Ammon's horn (tissue), 1 donor: ENCODE data around the gene SCLY.

ENCODE experiments used
- DNase-seq: peaks from one replicate; pipeline ENCODE4 v3.0.0-alpha.2; 2016; ENCODE audit warnings: low spot score

SCLY gene

DNA sequence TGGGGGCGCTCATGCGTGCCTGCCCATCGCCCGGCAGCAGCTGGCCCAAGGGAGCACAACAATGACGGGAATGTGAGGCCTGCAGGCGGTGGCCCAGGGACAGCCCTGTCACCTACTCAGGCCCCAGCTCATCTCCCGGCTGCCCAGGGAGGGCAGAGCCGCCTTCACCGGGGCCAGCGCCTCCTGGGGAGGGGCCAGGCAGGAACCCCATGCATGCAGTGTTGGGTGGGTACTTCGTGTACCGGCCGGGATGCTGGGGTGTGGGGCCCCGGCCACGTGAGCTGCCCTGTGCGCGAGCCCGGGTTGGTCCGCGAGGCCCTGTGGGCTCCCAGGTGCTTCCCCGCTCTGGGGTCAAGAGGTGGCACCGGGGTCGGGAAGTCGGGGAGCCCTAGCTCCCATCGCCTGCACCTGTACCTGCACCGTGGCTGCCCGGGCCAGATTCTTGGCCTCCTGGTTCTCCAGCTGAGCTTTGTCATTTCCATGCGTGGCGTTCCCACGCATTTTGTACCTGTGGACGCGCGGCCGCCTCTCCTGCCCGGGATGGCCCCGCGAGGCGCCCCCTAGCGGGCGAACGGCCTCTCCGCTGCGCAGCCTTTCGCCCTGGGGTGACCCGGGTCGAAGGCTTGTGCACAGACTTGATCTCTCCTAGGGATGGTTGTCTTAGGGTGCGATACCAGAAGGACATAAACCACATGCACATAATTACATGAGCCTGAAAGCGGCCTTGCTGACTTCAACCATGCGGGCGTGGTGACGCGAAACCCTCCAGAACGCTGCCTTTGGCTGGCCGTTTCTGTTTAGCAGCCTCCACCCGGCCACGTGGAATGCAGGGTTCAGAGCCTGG lies 78.6 kb downstream of the SCLY start:
- DNase-seq = no peak

DNA sequence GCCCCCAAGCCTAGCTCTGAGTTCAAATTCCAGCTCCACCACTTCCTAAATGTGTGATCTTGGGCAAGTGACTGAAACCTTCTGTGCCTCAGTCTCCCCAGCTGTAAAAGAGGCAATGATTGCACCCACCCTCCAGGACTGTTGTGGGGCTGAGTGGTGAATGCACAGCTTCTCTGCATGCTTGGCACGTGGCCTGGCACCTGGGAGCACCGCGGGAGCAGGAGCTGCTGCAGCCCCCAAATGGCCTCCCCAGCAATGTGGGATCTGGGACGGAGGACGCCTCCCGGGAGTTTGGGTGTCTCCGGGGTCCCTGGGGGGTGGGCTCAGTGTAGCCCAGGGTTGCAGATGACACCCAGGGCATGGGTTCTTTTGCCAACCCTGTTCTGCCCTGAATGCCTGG lies 79.2 kb downstream of the SCLY start:
- no peak for DNase-seq

DNA sequence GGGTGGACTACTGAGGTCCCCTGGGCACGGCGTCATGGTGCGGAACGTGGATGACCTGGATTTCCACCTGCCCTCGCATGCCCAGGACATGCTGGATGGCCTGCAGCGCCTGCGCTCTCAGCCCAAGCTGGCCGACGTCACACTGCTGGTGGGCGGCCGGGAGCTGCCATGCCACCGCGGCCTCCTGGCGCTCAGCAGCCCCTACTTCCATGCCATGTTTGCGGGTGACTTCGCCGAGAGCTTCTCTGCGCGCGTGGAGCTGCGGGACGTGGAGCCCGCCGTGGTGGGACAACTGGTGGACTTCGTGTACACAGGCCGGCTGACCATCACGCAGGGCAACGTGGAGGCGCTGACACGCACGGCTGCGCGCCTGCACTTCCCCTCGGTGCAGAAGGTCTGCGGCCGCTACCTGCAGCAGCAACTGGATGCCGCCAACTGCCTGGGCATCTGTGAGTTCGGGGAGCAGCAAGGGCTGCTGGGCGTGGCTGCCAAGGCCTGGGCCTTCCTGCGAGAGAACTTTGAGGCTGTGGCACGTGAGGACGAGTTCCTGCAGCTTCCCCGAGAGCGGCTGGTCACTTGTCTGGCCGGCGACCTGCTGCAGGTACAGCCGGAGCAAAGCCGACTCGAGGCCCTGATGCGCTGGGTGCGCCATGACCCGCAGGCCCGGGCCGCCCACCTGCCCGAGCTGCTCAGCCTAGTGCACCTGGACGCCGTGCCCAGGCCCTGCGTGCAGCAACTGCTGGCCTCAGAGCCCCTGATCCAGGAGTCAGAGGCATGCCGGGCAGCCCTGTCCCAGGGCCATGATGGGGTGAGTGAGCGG lies 80.1 kb downstream of the SCLY start:
- no peak for DNase-seq

DNA sequence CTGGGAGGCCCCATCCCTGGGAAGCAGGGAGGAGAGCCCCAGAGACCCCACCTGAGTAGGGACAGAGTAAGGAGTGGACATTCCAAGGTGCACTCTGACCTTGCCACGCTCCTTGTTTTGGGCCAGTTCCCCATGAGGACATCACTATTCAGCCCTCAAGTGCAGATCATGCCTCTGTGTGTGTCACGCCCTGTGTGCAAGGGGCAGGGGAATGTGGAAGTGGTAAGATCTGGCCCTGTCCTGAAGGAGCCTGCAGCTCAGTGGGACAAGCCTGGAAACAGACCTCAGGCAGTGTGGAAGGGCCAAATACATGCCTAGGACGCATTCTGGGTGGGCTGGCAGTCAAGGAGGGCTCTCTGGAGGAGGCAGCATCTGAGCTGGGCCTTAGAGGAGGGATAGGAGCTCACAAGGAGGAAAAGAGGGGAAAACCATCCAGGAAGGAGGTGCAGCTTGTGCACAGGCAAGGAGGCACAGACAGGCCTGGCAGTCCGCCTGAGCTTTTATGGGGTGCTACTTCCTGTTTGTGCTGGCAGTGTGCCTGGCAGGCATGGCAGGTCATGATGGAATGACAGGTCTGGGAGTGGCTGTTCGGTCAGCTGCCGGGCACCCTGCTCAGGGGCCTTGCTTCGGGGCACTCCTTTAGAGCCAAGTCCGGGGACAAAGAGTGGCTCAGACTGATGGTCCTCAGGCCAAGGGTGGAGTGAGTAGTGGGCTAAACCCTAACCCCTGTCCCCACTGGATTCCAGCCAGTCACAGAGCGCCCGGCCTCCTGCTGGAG lies 80.9 kb downstream of the SCLY start:
- DNase-seq = no peak

DNA sequence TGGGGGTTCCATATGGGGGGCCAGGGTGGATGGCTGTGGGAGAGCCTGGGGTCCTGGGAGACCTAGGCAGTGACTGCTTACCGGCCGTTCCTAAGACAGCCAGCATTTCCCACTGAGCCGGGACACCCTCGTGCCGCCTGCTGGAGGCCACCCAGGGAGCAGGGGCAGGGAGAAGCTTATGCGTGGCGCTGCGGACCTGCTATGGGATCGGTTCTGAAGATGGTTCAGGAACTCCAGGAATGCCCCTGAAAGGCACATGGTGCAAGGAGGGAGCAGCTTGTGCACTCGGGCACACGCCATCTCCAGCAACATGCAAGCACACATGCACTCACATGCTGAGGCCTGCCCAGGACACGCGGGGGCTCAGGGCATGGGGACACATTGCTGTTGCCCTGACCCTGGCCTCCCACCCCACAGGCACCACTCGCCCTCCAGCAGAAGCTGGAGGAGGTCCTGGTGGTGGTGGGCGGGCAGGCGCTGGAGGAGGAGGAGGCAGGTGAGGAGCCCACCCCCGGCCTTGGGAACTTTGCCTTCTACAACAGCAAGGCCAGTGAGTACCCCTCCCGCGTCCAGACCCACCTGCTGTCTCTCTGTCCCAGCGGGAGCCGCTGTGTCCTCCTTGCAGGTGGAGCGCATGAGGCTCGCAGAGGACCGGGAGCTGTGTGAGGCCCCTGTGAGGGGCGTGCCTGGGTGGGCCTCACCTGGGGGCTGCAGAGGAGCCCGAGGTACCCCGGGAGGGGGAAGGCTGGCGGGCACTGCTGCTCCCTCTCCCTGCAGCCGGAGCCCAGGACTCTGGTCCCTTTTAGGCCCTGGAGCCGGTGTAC lies 81.8 kb downstream of the SCLY start:
- DNase-seq = no peak

DNA sequence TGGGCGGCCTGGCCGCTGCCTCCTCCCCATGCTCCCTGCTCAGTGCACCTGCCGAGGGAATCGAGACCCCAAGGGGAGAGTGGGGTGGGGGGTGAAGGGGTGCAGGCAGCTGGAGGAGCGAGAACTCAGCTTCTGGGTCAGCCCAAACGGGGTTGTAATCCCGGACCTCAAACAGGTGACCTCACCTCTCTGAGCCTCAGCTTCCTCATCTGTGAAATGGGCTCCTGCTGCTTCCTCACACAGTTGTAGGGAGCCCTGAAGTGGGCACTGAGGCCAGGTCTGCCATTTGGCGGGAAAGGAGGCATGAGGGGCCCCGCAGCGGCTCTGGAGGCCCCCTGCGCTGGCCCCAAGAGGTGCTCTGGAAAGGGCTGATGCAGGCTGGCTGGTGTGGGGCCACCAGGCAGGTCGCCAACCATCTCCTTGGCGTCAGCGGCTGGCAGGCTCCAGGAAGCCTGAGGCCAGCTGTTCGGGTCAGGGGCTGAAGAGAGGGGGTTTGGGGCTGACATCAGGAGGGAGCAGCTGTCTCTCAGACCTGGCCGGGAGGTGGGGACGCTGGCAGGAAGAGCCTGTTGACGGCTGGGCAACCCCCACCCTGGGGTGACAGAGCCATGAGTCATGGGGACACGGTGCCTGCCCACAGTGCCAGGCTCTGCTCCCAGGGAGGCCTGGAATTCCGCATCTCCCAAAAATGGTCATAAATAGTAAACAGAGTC lies 82.6 kb downstream of the SCLY start:
- DNase-seq = no peak

DNA sequence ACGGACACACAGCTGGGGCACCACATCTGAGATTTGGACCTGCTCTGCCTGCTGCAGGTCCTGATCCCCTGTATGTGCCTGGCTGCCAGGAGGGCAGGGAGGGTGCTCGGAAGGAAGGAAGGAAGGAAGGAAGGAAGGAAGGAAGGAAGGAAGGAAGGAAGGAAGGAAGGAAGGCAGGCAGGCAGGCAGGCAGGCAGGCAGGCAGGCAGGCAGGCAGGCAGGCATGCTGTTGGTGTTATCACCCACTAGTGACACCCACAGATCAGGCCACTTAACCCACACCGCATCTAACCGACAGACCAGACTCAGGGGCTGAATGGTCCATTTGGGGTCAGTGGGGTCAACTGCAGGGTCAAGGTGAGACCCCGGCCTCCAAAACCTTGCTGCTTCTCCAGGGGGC lies 83.5 kb downstream of the SCLY start:
- DNase-seq = no peak

DNA sequence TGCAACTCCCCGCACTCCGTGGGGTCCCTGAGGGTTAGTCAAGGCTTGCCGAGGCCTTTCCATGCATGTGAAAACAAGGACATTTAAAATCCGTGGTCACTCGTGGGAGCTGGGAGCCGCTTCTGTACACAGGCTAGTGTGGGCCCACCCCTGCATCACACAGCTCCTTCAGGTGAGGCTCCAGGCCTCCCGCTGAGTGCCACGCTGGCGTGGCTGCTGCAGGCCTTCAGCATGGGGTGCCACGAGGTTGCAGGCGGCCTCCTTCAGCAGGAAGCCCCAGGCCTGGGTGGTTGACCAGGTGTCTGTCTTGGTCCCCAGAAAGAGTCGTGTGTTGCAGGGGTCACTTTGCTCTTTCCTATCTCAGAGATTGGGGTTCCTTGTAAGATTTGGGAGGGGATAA lies 84.2 kb downstream of the SCLY start:
- DNase-seq = no peak

DNA sequence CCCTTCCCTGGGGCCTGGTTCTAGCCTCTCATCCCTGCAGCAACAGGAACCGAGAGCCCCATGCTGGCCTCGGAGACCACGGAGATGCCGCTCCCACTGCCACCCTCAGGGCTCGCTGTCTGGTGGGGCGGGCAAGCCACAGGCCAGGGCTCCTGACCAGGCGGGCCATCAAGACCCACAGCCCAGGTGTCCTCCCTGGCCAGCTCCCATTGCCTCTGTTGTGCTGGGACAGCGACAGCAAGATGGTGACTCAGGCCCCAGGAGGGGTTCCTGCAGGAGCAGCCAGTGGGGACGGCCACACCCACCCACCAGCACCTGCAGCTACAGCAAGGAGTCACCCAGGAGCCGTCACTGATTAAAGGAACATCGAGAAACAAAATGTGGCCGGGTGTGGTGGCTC lies 85.0 kb downstream of the SCLY start:
- no peak for DNase-seq

DNA sequence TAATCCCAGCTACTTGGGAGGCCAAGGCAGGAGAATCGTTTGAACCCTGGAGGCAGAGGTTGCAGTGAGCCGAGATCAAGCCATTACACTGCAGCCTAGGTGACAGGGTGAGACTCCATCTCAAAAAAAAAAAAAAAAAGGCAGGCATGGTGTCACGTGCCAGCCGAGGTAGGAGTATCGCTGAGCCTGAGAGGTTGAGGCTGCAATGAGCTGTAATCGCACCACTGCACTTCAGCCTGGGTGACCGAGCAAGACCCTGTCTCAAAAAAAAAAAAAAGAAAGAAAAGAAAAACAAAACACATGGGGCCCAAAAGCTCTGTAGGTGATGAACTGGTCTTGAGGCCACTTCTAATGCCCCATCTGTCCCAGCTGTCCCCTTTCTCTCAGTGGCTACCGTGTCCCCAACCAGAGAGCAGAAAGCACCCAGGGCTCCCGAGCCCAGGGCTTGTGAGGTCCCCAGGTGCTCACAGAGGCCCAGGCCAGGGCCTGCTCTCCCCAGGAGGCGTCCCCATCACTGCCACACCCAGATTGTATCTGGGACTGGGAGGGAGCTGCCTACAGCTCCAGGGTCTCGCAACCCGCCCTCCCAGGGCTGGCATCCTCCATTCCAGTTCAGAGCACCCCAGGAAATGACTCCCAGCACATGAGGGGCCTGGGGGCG lies 86.2 kb downstream of the SCLY start:
- no peak for DNase-seq

DNA sequence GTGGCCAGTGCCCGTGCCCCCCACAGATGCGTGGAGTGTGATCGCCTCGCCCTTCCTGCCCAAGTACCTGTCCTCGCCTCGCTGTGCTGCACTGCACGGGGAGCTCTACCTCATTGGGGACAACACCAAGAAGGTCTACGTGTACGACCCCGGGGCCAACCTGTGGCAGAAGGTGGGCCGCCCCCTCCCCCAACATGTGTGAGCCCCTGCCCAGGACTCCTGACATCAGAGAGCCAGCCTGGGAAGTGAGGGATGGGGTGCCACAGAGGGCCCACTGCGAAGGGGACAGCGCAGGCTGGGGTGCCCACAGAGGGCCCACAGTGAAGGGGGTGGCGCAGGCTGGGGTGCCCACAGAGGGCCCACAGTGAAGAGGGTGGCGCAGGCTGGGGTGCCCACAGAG lies 88.2 kb downstream of the SCLY start:
- DNase-seq = no peak
